Activated CD4-positive, alpha-beta memory T cell treated with anti-CD3 and anti-CD28 coated beads, Interleukin-2, amount 10 ng/mL, durations not matched to agents 7 days and 5 days (primary cell): ENCODE measurements around the gene TAB2. TPM values are rescaled to one million over a fixed set of nuclear protein-coding genes. Genes with fewer than 3 reads are reported as not detected.
"Not testable (repeated sequence)": the region's sequence is repeated elsewhere in the genome, so short reads cannot be mapped to it uniquely, and the experiment has no call there.

Experiments used
- CTCF ChIA-PET: fragments of 350-600 bp; sonication (Branson Sonifier 250); formaldehyde crosslinking; loops from one replicate; lab custom pipeline; 2021; ENCODE audit warnings: antibody characterized with exemption, inconsistent platforms; lab: Charles Lee
- POLR2A ChIA-PET: fragments of 350-600 bp; sonication (Branson Sonifier 250); formaldehyde crosslinking; loops from one replicate; lab custom pipeline; 2021; ENCODE audit warnings: antibody characterized with exemption; lab: Charles Lee
- DNase-seq: peaks from one replicate; pipeline ENCODE4 v3.0.0-alpha.2; 2020
- H3K27ac Mint-ChIP-seq: one replicate; pipeline ENCODE4 v1.8.0; 2021; ENCODE audit warnings: mild to moderate bottlenecking, mixed read lengths
- H3K27me3 Mint-ChIP-seq: one replicate; pipeline ENCODE4 v1.8.0; 2021; ENCODE audit warnings: mixed read lengths
- H3K36me3 Mint-ChIP-seq: one replicate; pipeline ENCODE4 v1.8.0; 2021; ENCODE audit warnings: low read depth, mixed read lengths
- H3K4me1 Mint-ChIP-seq: one replicate; pipeline ENCODE4 v1.8.0; 2021; ENCODE audit warnings: mixed read lengths
- H3K4me3 Mint-ChIP-seq: one replicate; pipeline ENCODE4 v1.8.0; 2021; ENCODE audit warnings: mild to moderate bottlenecking, mixed read lengths
- H3K9me3 Mint-ChIP-seq: one replicate; pipeline ENCODE4 v1.8.0; 2021; ENCODE audit warnings: mixed read lengths
- total RNA-seq, 2 experiments: library from RNA; stranded (reverse); gene quantifications; one replicate each; pipeline ENCODE4 v1.2.3, GENCODE V29; 2021

Gene TAB2
- total RNA-seq, 2 experiments from 2014 or later = 169 to 170 TPM

- ChIA-PET CTCF (interaction anchor here (0.7 to 1.3 kb wide), 3 partner anchors 10 to 254 kb away, joined by 3 to 4 read pairs (median 4); no protein-coding TSS in a partner anchor), POLR2A (interaction anchor here (0.5 to 12.5 kb wide), 11 partner anchors 14 to 304 kb away, joined by 3 to 259 read pairs (median 4); partner anchors contain the start of gene TAB2)
- no peak for DNase-seq
- H3K9me3 Mint-ChIP-seq = peaks cover 4% of the 10 kb centered on the region
- H3K36me3 Mint-ChIP-seq = peaks cover 42% of the 10 kb centered on the region
- H3K27ac Mint-ChIP-seq = peak overlapping the region; percentile 70
- H3K27me3 Mint-ChIP-seq = no peaks in the 10 kb centered on the region
- peak overlapping the region; percentile 40 for H3K4me3 Mint-ChIP-seq
- H3K4me1 Mint-ChIP-seq = peaks cover 86% of the 10 kb centered on the region
Observed at GRCh38 chr6:149336609-149336928, 19.1 kb downstream of the TAB2 start.

GRCh38 chr6:149337320-149337719, 19.8 kb downstream of the TAB2 start:
- Mint-ChIP-seq H3K27ac (peak overlapping the region; percentile 33), H3K36me3 (peaks cover 42% of the 10 kb centered on the region), H3K4me1 (peaks cover 86% of the 10 kb centered on the region), H3K27me3 (no peaks in the 10 kb centered on the region), H3K9me3 (peaks cover 4% of the 10 kb centered on the region), H3K4me3 (no peak overlapping the region)
- CTCF ChIA-PET = interaction anchor here (0.6 to 1.3 kb wide), 3 partner anchors 12 to 253 kb away, joined by 3 to 4 read pairs (median 3); no protein-coding TSS in a partner anchor
- no peak for DNase-seq
- POLR2A ChIA-PET = interaction anchor here (0.6 to 12.5 kb wide), 10 partner anchors 15 to 305 kb away, joined by 3 to 259 read pairs (median 4); partner anchors contain the start of gene TAB2

- POLR2A ChIA-PET = interaction anchor here (0.7 to 12.5 kb wide), 2 partner anchors 18 to 186 kb away, joined by 3 to 259 read pairs; partner anchors contain the start of gene TAB2
- H3K27me3 Mint-ChIP-seq = no peaks in the 10 kb centered on the region
- H3K9me3 Mint-ChIP-seq = peaks cover 4% of the 10 kb centered on the region
- no peak for DNase-seq
- peak overlapping the region; percentile 62 for H3K27ac Mint-ChIP-seq
- CTCF ChIA-PET = no interaction called here
- H3K4me3 Mint-ChIP-seq = no peak overlapping the region
- peaks cover 49% of the 10 kb centered on the region for H3K36me3 Mint-ChIP-seq
- peaks cover 86% of the 10 kb centered on the region for H3K4me1 Mint-ChIP-seq
Observed at GRCh38 chr6:149340200-149340599, 22.7 kb downstream of the TAB2 start.

- CTCF ChIA-PET = interaction anchor here (0.6 kb wide), 1 partner anchor 1078 kb away, joined by 3 read pairs; no protein-coding TSS in a partner anchor
- DNase-seq = no peak
- H3K9me3 Mint-ChIP-seq = peaks cover 4% of the 10 kb centered on the region
- peaks cover 78% of the 10 kb centered on the region for H3K4me1 Mint-ChIP-seq
- POLR2A ChIA-PET = interaction anchor here (0.7 to 12.5 kb wide), 5 partner anchors 9 to 248 kb away, joined by 3 to 259 read pairs (median 3); partner anchors contain the start of gene TAB2
- H3K27me3 Mint-ChIP-seq = no peaks in the 10 kb centered on the region
- H3K36me3 Mint-ChIP-seq = peaks cover 60% of the 10 kb centered on the region
- H3K4me3 Mint-ChIP-seq = no peak overlapping the region
- H3K27ac Mint-ChIP-seq = peak overlapping the region; percentile 54
Observed at GRCh38 chr6:149342525-149342924, 25.0 kb downstream of the TAB2 start.

- DNase-seq = no peak
- POLR2A ChIA-PET = interaction anchor here (1.0 to 1.6 kb wide), 4 partner anchors 10 to 259 kb away, joined by 3 to 5 read pairs (median 4); no protein-coding TSS in a partner anchor
- Mint-ChIP-seq H3K27me3 (no peaks in the 10 kb centered on the region), H3K9me3 (peaks cover 4% of the 10 kb centered on the region), H3K4me1 (peaks cover 74% of the 10 kb centered on the region), H3K36me3 (peaks cover 57% of the 10 kb centered on the region), H3K4me3 (no peak overlapping the region), H3K27ac (no peak overlapping the region)
- CTCF ChIA-PET = no interaction called here
Observed at GRCh38 chr6:149343501-149343900, 26.0 kb downstream of the TAB2 start.

GRCh38 chr6:149346078-149346477, 28.6 kb downstream of the TAB2 start:
- Mint-ChIP-seq H3K4me1 (peaks cover 72% of the 10 kb centered on the region), H3K4me3 (no peak overlapping the region), H3K27ac (peak overlapping the region; percentile 21), H3K9me3 (no peaks in the 10 kb centered on the region), H3K36me3 (peaks cover 63% of the 10 kb centered on the region), H3K27me3 (no peaks in the 10 kb centered on the region)
- ChIA-PET CTCF (interaction anchor here (1.1 to 1.2 kb wide), 2 partner anchors 261 to 264 kb away, joined by 3 read pairs; no protein-coding TSS in a partner anchor), POLR2A (interaction anchor here (0.9 to 2.9 kb wide), 4 partner anchors 11 to 30 kb away, joined by 3 to 8 read pairs (median 4); partner anchors contain the start of gene TAB2)
- DNase-seq = no peak

GRCh38 chr6:149347067-149347466, 29.6 kb downstream of the TAB2 start:
- Mint-ChIP-seq H3K4me1 (peaks cover 68% of the 10 kb centered on the region), H3K36me3 (peaks cover 55% of the 10 kb centered on the region), H3K9me3 (no peaks in the 10 kb centered on the region), H3K4me3 (no peak overlapping the region), H3K27ac (no peak overlapping the region), H3K27me3 (no peaks in the 10 kb centered on the region)
- no peak for DNase-seq
- CTCF ChIA-PET = interaction anchor here (1.1 kb wide), 1 partner anchor 262 kb away, joined by 3 read pairs; no protein-coding TSS in a partner anchor
- POLR2A ChIA-PET = interaction anchor here (1.2 to 2.9 kb wide), 2 partner anchors 8 to 14 kb away, joined by 4 to 8 read pairs; no protein-coding TSS in a partner anchor

GRCh38 chr6:149349279-149349678, 31.8 kb downstream of the TAB2 start:
- not testable (repeated sequence) for H3K4me3 Mint-ChIP-seq, H3K27ac Mint-ChIP-seq, H3K27me3 Mint-ChIP-seq, DNase-seq, H3K9me3 Mint-ChIP-seq
- H3K4me1 Mint-ChIP-seq = peaks cover 63% of the 10 kb centered on the region
- H3K36me3 Mint-ChIP-seq = peaks cover 52% of the 10 kb centered on the region
- CTCF ChIA-PET = interaction anchor here (0.7 to 0.8 kb wide), 2 partner anchors 10 to 711 kb away, joined by 3 to 5 read pairs; no protein-coding TSS in a partner anchor
- POLR2A ChIA-PET = interaction anchor here (0.6 to 0.9 kb wide), 4 partner anchors 10 to 401 kb away, joined by 3 to 4 read pairs (median 3); partner anchors contain the start of genes PCMT1 and TAB2

- CTCF ChIA-PET = no interaction called here
- peaks cover 74% of the 10 kb centered on the region for H3K4me1 Mint-ChIP-seq
- no peak overlapping the region for H3K27ac Mint-ChIP-seq
- no peaks in the 10 kb centered on the region for H3K27me3 Mint-ChIP-seq
- H3K36me3 Mint-ChIP-seq = peaks cover 55% of the 10 kb centered on the region
- H3K9me3 Mint-ChIP-seq = no peaks in the 10 kb centered on the region
- DNase-seq = no peak
- POLR2A ChIA-PET = no interaction called here
- H3K4me3 Mint-ChIP-seq = no peak overlapping the region
Observed at GRCh38 chr6:149354009-149354408, 36.5 kb downstream of the TAB2 start.

- POLR2A ChIA-PET = interaction anchor here (1.1 to 1.6 kb wide), 3 partner anchors 20 to 271 kb away, joined by 3 read pairs; no protein-coding TSS in a partner anchor
Observed at GRCh38 chr6:149356081-149356750, 38.7 kb downstream of the TAB2 start.

GRCh38 chr6:149357726-149358538, 40.4 kb downstream of the TAB2 start:
- Mint-ChIP-seq H3K9me3 (peaks cover 2% of the 10 kb centered on the region), H3K36me3 (peaks cover 70% of the 10 kb centered on the region), H3K27ac (no peak overlapping the region), H3K27me3 (no peaks in the 10 kb centered on the region), H3K4me3 (no peak overlapping the region), H3K4me1 (peaks cover 83% of the 10 kb centered on the region)
- no peak for DNase-seq
- POLR2A ChIA-PET = no interaction called here
- CTCF ChIA-PET = interaction anchor here (1.7 kb wide), 1 partner anchor 74 kb away, joined by 9 read pairs; no protein-coding TSS in a partner anchor

More at GRCh38 chr6:149356081-149356750, 38.7 kb downstream of the TAB2 start:
- H3K9me3 Mint-ChIP-seq = no peaks in the 10 kb centered on the region
- DNase-seq = no peak
- no peak overlapping the region for H3K27ac Mint-ChIP-seq
- H3K4me3 Mint-ChIP-seq = no peak overlapping the region
- peaks cover 78% of the 10 kb centered on the region for H3K4me1 Mint-ChIP-seq
- CTCF ChIA-PET = no interaction called here
- H3K27me3 Mint-ChIP-seq = no peaks in the 10 kb centered on the region
- H3K36me3 Mint-ChIP-seq = peaks cover 59% of the 10 kb centered on the region

GRCh38 chr6:149359440-149359839, 41.9 kb downstream of the TAB2 start:
- no peak overlapping the region for H3K4me3 Mint-ChIP-seq
- peaks cover 87% of the 10 kb centered on the region for H3K4me1 Mint-ChIP-seq
- no peak for DNase-seq
- peaks cover 74% of the 10 kb centered on the region for H3K36me3 Mint-ChIP-seq
- H3K27me3 Mint-ChIP-seq = no peaks in the 10 kb centered on the region
- peaks cover 2% of the 10 kb centered on the region for H3K9me3 Mint-ChIP-seq
- ChIA-PET POLR2A (interaction anchor here (0.6 to 1.8 kb wide), 5 partner anchors 9 to 42 kb away, joined by 3 to 4 read pairs (median 3); partner anchors contain the start of gene TAB2), CTCF (interaction anchor here (0.8 to 1.7 kb wide), 3 partner anchors 9 to 277 kb away, joined by 3 to 9 read pairs (median 4); no protein-coding TSS in a partner anchor)
- H3K27ac Mint-ChIP-seq = no peak overlapping the region
